Upper lobe of right lung (tissue), 1 donor: Measurements from ENCODE around the gene OSBPL6. TPM values are rescaled to one million over a fixed set of nuclear protein-coding genes. Genes with fewer than 3 reads are reported as not detected.
"Not testable (repeated sequence)": the region's sequence is repeated elsewhere in the genome, so short reads cannot be mapped to it uniquely, and the experiment has no call there.

ENCODE experiments used
- ATAC-seq: fragments of 200-7000 bp; cut with Tn5 transposase; one replicate; pipeline ENCODE4 v1.9.1; 2020; ENCODE audit warnings: mild to moderate bottlenecking, moderate library complexity
- DNase-seq: peaks from one replicate; pipeline ENCODE4 v3.0.0-alpha.2; 2020
- H3K27ac ChIP-seq: fragments of 200-600 bp; one replicate; pipeline ENCODE4 v1.8.0; 2022
- H3K27me3 ChIP-seq: fragments of 200-600 bp; one replicate; pipeline ENCODE4 v1.8.0; 2022; ENCODE audit warnings: mild to moderate bottlenecking
- H3K36me3 ChIP-seq: fragments of 200-600 bp; one replicate; pipeline ENCODE4 v1.8.0; 2022
- H3K4me1 ChIP-seq: fragments of 200-600 bp; one replicate; pipeline ENCODE4 v1.8.0; 2022
- H3K4me3 ChIP-seq: fragments of 200-600 bp; one replicate; pipeline ENCODE4 v1.8.0; 2022; ENCODE audit warnings: mild to moderate bottlenecking
- H3K9me3 ChIP-seq: fragments of 200-600 bp; one replicate; pipeline ENCODE4 v1.8.0; 2022
- CTCF ChIP-seq: fragments of 200-600 bp; IDR thresholded peaks from one replicate; pipeline ENCODE4 v1.8.0; 2022; ENCODE audit warnings: antibody characterized with exemption
- intact Hi-C: fragments of 100-400 bp; cut with DNase I; formaldehyde crosslinking; loops from one replicate; pipeline ENCODE4 v1.11.0; 2022
- total RNA-seq: library from RNA; stranded (reverse); fragmentation: NEBNext Ultra II Directional; extraction: Animal tissue kit (Norgen Biotek cat#: 25700); gene quantifications from one replicate; pipeline ENCODE4 v1.2.1, GENCODE V29; 2021
- donor health status: DM: no; HTN: yes; CAD: no; lungs with severe emphysema.

Gene OSBPL6
- total RNA-seq, 1 donor from 2014 or later, result 2.6 TPM

DNA sequence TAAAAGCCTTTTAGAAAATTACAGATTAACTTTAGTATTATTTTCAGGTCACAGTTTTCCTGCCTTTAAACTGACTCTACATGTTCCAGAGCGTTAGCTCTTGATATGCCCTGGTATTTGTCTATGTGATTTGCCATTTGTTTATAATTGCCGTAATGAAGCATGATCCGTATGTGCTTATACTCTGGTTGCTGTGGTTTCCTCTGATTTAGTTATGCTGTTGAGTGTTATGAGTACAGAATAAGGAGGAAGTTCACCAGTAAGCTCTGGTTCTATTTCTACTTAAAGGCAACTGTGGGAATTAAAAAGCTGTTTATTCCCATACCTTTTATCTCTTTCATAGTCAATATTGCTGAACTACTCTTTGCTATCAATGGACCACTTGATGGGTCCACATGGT lies 123.5 kb downstream of the OSBPL6 start:
- DNase-seq (no peak), ATAC-seq (peak; percentile 38)
- Histone ChIP-seq H3K9me3 (no peaks in the 10 kb centered on the region), H3K27ac (no peak overlapping the region), H3K4me3 (no peak overlapping the region), H3K36me3 (no peaks in the 10 kb centered on the region), H3K27me3 (no peaks in the 10 kb centered on the region), H3K4me1 (no peaks in the 10 kb centered on the region)
- intact Hi-C loops, result no loop called here
- no peak for TF ChIP-seq CTCF

GRCh38 chr2:178320011-178320585 lies 125.8 kb downstream of the OSBPL6 start:
- Histone ChIP-seq H3K4me1 (no peaks in the 10 kb centered on the region), H3K9me3 (no peaks in the 10 kb centered on the region), H3K27ac (no peak overlapping the region), H3K27me3 (no peaks in the 10 kb centered on the region), H3K36me3 (no peaks in the 10 kb centered on the region), H3K4me3 (no peak overlapping the region)
- intact Hi-C loops, result no loop called here
- DNase-seq (no peak), ATAC-seq (no peak)
- no peak for TF ChIP-seq CTCF

DNA sequence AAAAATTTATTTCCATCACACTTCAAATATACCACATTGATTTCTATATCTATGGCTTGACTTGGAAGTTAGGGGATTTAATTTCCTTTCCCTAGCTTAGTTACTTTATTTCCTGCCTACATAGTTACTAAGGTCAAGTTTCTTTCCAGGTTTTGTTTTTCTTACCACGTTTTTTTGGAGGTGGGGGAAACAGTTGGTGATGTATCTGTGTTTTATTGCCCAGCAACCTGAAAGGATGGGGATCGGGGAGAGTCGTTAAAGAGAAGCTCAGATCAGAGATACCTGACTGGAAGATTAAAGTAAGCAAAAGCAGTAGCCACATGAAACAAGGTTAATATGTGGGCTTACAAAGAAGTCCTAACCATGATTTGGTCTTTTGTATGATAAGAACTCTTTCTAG lies 127.8 kb downstream of the OSBPL6 start:
- no peak overlapping the region for H3K4me3 ChIP-seq
- ATAC-seq (no peak), DNase-seq (no peak)
- no peaks in the 10 kb centered on the region for H3K9me3 ChIP-seq
- no peak overlapping the region for H3K27ac ChIP-seq
- intact Hi-C loops, result no loop called here
- TF ChIP-seq CTCF, result no peak
- no peaks in the 10 kb centered on the region for H3K4me1 ChIP-seq
- no peaks in the 10 kb centered on the region for H3K36me3 ChIP-seq
- no peaks in the 10 kb centered on the region for H3K27me3 ChIP-seq

DNA sequence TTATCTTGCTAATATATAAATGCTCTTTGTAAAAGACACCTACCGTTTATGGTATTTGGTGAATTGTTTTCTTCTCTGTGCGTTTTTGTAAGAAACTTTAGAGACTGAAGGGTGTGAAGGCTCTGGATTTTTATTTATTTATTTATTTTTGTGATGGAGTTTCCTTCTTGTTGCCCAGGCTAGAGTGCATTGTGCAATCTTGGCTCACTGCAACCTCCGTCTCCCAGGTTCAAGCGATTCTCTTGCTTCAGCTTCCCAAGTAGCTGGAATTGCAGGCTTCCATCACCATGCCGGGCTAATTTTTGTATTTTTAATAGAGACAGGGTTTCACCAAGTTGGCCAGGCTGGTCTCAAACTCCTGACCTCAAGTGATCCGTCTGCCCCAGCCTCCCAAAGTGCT lies 129.0 kb downstream of the OSBPL6 start:
- H3K4me3 ChIP-seq, result peak overlapping the region; percentile 23
- H3K27ac ChIP-seq, result peak overlapping the region; percentile 34
- H3K9me3 ChIP-seq, H3K36me3 ChIP-seq, DNase-seq, H3K27me3 ChIP-seq, H3K4me1 ChIP-seq, intact Hi-C loops, ATAC-seq: not testable (repeated sequence)

DNA sequence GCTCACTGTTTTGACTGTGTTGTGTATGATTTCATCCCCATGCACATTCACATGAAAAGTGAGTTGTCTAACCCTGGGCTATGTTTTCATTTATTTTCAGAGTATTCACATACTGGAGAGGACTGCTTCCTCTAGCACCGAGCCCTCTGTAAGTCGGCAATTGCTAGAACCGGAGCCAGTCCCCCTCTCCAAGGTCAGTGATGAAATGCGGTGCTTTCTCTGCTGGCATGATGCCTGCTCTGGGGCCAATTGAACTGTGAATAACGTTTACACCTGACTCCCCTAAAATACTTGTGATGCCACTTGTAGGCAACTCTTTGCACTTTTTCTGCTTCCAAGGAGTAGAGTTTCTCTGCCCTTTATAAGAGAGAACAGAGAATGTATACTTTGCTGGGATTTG lies 129.8 kb downstream of the OSBPL6 start:
- intact Hi-C loops, result no loop called here
- Histone ChIP-seq H3K27ac (peak overlapping the region; percentile 34), H3K9me3 (no peaks in the 10 kb centered on the region), H3K4me3 (peak overlapping the region; percentile 23), H3K36me3 (no peaks in the 10 kb centered on the region), H3K27me3 (no peaks in the 10 kb centered on the region), H3K4me1 (no peaks in the 10 kb centered on the region)
- ATAC-seq (peak; percentile 80), DNase-seq (peak; percentile 75)
- no peak for TF ChIP-seq CTCF

- Histone ChIP-seq H3K27ac (no peak overlapping the region), H3K36me3 (no peaks in the 10 kb centered on the region), H3K4me3 (no peak overlapping the region), H3K9me3 (no peaks in the 10 kb centered on the region), H3K27me3 (no peaks in the 10 kb centered on the region), H3K4me1 (no peaks in the 10 kb centered on the region)
- intact Hi-C loops, result no loop called here
- DNase-seq, result no peak
- no peak for ATAC-seq
- TF ChIP-seq CTCF, result no peak
Measured at GRCh38 chr2:178325268-178325667, 131.0 kb downstream of the OSBPL6 start.
